ENCODE data around the gene ACOX3. TPM values are rescaled to one million over a fixed set of nuclear protein-coding genes. Genes with fewer than 3 reads are reported as not detected.

Gene ACOX3
- total RNA-seq, 1 donor from 2014 or later, result 51.6 TPM

DNA sequence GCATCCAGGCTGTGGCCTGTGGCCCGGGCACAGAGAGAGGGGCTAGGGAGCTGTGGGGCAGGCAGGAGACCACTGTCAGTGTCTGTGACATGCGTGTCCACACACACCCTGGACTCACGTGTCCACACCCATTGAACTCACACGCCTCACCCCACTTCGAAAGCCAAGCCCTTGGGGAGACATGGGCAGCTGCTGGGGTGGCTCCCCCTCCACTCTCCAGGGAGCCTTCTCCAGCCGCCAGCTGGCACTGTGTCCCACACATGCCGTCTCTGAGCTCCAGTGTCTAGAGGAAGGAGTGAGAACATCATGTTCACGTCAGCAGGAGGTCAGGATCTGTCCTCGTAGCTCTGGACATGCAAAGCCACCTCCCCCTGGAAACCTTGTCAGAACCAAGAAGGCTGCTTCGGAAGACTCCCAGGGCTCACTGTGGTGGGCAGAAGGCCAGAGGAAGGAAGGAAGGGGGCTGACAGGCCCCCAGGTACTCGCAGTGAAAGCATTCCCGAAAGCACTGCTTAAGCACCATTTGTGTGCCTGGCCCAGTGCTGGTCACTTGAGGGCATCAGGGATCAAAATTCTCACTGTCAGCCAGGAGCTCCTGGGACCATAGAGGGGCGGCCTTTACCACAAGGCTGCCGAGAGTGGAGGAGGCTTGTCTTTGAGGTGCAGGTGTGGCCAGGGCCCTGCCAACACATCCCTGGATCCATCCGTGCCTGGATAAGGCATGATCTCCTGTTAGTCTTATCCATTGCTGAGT lies 109.5 kb downstream of the ACOX3 start:
- Mint-ChIP-seq H3K36me3 (ENCODE audit: low read depth) (peaks cover 4% of the 10 kb centered on the region), H3K4me3 (ENCODE audit: unreplicated experiment) (no peak overlapping the region), H3K27ac (ENCODE audit: unreplicated experiment) (no peak overlapping the region), H3K27me3 (ENCODE audit: low read depth) (no peaks in the 10 kb centered on the region), H3K4me1 (ENCODE audit: low read depth) (peaks cover 5% of the 10 kb centered on the region), H3K9me3 (ENCODE audit: low read depth) (peaks cover 10% of the 10 kb centered on the region)
- peak; percentile 66 for DNase-seq (ENCODE audit: low spot score)
- TF ChIP-seq, protein P1, sequence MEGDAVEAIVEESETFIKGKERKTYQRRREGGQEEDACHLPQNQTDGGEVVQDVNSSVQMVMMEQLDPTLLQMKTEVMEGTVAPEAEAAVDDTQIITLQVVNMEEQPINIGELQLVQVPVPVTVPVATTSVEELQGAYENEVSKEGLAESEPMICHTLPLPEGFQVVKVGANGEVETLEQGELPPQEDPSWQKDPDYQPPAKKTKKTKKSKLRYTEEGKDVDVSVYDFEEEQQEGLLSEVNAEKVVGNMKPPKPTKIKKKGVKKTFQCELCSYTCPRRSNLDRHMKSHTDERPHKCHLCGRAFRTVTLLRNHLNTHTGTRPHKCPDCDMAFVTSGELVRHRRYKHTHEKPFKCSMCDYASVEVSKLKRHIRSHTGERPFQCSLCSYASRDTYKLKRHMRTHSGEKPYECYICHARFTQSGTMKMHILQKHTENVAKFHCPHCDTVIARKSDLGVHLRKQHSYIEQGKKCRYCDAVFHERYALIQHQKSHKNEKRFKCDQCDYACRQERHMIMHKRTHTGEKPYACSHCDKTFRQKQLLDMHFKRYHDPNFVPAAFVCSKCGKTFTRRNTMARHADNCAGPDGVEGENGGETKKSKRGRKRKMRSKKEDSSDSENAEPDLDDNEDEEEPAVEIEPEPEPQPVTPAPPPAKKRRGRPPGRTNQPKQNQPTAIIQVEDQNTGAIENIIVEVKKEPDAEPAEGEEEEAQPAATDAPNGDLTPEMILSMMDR (IDR thresholded peaks at IDR 0.05), result no peak

DNA sequence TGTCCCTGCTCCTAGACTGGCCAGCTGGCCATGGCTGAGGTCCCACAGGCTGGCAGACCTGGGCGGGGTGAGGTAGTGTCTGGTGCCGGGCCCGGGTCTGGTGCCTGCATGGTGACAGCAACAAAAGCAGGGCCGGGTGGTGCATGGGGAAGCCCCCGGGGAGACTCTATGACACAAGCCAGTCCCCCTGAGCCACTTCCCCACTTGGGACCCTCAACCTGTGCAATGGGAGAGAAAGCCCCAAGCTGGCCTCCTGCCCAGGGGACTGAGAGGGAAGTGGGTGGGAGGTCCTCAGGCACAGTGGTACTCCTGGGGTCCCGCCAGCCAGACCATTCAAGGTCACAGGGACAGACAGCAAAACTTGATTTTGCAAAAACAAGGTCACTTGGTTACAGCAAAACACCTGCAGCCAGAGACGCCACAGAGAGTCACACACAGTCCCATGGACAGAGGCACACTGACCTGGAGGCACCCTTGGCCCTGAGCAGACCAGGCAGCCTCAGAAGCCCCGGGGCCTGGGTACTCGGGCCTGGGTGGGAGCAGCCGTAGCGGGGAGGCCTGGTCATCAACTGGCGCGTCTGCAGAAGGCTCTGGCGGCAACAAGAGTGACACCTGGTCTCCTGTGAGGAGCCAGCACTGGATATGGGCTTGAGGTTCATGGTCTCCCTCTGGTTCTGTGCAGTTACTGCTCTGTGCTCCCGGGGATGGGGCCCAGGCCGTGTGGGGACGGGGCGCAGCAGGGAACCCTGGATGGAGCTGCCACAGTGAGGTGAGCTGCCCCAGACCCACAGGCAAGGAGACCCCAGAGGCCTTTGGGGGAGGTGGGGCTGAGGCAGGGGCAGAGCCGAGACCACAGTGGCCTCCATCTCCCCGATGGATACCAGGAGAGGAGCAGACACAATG lies 110.4 kb downstream of the ACOX3 start:
- Mint-ChIP-seq H3K27ac (ENCODE audit: unreplicated experiment) (no peak overlapping the region), H3K9me3 (ENCODE audit: low read depth) (peaks cover 6% of the 10 kb centered on the region), H3K4me1 (ENCODE audit: low read depth) (peaks cover 5% of the 10 kb centered on the region), H3K36me3 (ENCODE audit: low read depth) (peaks cover under 1% of the 10 kb centered on the region), H3K4me3 (ENCODE audit: unreplicated experiment) (no peak overlapping the region), H3K27me3 (ENCODE audit: low read depth) (no peaks in the 10 kb centered on the region)
- TF ChIP-seq, protein P1 (IDR thresholded peaks at IDR 0.05), result no peak
- peak; percentile 92 for DNase-seq (ENCODE audit: low spot score)

DNA sequence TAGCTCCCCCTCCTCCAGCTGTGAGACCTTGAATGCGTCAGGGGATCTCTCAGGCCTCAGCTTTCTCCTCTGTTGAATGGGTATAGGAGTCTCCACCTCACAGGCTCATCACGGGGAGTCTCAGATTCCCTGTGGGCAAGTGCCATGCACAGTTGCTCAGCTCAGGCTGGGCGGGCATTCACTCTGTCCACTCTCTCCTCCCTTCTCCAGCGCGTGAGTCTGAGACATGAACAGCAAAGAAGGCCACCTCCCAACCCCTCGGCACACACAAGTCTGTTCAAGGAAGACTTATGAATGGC lies 111.0 kb downstream of the ACOX3 start:
- Mint-ChIP-seq H3K9me3 (ENCODE audit: low read depth) (peaks cover 6% of the 10 kb centered on the region), H3K27me3 (ENCODE audit: low read depth) (no peaks in the 10 kb centered on the region), H3K27ac (ENCODE audit: unreplicated experiment) (no peak overlapping the region), H3K4me1 (ENCODE audit: low read depth) (peaks cover 5% of the 10 kb centered on the region), H3K4me3 (ENCODE audit: unreplicated experiment) (no peak overlapping the region), H3K36me3 (ENCODE audit: low read depth) (no peaks in the 10 kb centered on the region)
- no peak for DNase-seq (ENCODE audit: low spot score)
- TF ChIP-seq, protein P1 (IDR thresholded peaks at IDR 0.05), result no peak

DNA sequence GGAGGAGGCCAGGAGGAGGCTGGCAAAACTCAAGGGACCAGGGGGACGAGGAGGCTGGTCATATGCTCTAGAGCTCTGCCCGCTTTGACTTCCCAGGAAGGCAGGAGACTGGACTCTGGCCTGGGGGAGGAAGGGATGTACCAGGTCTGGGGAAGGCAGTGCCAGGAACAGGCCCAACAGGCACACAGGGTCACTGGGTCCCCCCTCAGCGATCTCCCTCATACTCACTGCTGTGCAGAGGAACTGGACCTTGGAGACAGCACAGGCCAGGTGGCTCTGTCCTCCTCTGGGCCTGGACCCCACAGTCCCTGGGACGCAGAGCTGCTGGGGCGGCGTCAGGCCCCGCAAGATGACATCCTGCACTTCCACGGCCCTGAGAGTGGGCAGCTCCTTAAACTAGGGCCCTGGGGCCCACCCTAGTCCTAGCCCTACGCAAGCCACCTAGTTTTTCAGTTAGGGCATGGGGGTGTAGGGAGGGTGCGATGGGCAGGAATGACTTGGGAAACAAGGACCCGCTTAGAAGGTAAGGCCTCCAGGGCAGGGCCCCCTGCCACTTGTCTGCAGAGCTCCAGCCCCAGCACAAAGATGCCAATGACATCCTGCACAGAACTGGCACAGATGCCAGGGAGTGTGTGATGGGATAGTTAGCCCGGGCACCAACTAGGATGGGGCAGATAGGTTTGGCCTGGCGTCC lies 111.5 kb downstream of the ACOX3 start:
- no peaks in the 10 kb centered on the region for H3K27me3 Mint-ChIP-seq (ENCODE audit: low read depth)
- TF ChIP-seq, protein P1 (IDR thresholded peaks at IDR 0.05), result no peak
- H3K4me1 Mint-ChIP-seq (ENCODE audit: low read depth), result peaks cover 5% of the 10 kb centered on the region
- peak; percentile 73 for DNase-seq (ENCODE audit: low spot score)
- no peaks in the 10 kb centered on the region for H3K36me3 Mint-ChIP-seq (ENCODE audit: low read depth)
- H3K27ac Mint-ChIP-seq (ENCODE audit: unreplicated experiment), result no peak overlapping the region
- H3K4me3 Mint-ChIP-seq (ENCODE audit: unreplicated experiment), result no peak overlapping the region
- H3K9me3 Mint-ChIP-seq (ENCODE audit: low read depth), result peaks cover 11% of the 10 kb centered on the region

DNA sequence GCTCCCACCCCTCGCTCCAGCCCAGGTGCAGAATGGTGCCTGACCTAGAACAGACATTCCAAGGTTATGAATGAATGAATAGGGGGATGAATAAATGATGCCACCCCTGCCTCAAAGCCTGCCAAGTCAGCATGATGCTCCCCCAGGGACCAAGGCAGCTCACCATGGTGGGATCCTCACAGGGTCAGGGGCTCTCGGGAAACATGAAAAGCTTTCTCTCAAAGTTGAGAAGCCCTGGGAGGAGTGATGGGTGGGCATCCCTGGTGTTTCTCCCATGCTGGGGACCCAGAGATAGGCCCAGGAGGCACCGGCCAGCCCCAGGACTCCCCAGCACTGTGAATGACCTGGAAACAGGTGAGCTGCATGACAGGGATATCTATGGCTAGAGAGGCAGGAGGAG lies 112.1 kb downstream of the ACOX3 start:
- Mint-ChIP-seq H3K4me1 (ENCODE audit: low read depth) (peaks cover 5% of the 10 kb centered on the region), H3K4me3 (ENCODE audit: unreplicated experiment) (no peak overlapping the region), H3K36me3 (ENCODE audit: low read depth) (no peaks in the 10 kb centered on the region), H3K9me3 (ENCODE audit: low read depth) (peaks cover 14% of the 10 kb centered on the region), H3K27me3 (ENCODE audit: low read depth) (no peaks in the 10 kb centered on the region), H3K27ac (ENCODE audit: unreplicated experiment) (no peak overlapping the region)
- TF ChIP-seq, protein P1 (IDR thresholded peaks at IDR 0.05), result no peak
- DNase-seq (ENCODE audit: low spot score), result peak; percentile 39

Measured in chondrocyte (in vitro differentiated cells).